NCI-H128 (cell line): ENCODE results near the gene TRIM50.
A peak's percentile ranks its signal among the peaks of the same experiment; 100 is the strongest.
"Not testable (repeated sequence)": the region's sequence is repeated elsewhere in the genome, so short reads cannot be mapped to it uniquely, and the experiment has no call there.

Experiments used
- DNase-seq: peaks from one replicate; lab custom pipeline; 2025; ENCODE audit not compliant: unreplicated experiment; lab: John Stamatoyannopoulos, UW

TRIM50 gene

DNA sequence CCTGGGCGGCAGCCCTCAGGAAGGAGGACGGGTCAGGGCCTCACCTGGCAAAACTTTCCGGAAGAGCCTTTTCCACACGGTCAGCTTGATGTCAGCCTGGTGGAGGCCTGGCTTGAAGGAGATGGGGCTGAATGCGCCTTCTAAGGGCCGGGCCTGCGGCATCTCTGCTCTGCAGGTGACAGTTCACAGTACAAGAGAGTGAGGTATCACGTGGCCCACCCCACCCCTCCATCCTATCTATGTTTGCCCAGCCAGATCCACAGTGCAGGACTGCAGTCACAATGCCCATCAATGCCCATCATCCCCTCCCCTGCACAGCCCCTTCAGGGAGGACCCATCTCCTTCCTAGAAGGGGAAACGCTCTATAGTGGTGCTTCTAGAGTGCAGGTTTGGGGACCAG is 11.4 kb downstream of the TRIM50 start:
- no peak for DNase-seq

DNA sequence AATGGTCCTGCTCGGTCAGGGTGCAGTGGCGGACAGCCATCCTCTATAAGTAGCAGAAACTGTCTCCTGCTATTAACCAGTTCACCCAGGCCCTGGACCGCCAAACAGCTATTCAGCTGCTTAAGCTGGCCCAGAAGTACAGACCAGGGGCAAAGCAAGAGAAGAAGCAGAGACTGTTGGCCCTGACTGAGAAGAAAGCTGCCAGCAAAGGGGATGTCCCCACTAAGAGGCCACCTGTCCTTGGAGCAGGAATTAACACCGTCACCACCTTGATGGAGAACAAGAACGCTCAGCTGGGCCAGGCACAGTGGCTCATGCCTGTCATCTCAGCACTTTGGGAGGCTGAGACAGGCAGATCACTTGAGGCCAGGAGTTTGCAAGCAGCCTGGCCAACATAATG is 13.6 kb downstream of the TRIM50 start:
- no peak for DNase-seq

DNA sequence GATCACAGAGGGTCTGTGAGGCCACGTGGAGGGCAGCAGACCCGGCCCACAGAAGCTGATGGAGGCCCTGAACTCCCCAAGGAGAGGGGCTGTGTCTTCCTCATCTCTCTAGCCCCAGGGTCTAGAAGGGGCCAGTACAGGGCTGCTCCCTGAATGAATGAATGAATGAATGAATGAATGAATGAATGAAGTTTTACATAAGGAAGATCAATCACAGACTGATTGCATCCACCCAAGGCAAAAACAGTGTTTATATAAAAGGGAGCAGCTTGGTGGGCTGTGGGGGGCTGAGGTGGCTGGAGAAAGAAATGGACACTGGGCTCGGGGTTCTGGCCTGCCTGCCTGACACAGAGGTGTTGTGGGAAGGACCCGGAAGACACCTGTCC is 14.4 kb downstream of the TRIM50 start:
- no peak for DNase-seq

DNA sequence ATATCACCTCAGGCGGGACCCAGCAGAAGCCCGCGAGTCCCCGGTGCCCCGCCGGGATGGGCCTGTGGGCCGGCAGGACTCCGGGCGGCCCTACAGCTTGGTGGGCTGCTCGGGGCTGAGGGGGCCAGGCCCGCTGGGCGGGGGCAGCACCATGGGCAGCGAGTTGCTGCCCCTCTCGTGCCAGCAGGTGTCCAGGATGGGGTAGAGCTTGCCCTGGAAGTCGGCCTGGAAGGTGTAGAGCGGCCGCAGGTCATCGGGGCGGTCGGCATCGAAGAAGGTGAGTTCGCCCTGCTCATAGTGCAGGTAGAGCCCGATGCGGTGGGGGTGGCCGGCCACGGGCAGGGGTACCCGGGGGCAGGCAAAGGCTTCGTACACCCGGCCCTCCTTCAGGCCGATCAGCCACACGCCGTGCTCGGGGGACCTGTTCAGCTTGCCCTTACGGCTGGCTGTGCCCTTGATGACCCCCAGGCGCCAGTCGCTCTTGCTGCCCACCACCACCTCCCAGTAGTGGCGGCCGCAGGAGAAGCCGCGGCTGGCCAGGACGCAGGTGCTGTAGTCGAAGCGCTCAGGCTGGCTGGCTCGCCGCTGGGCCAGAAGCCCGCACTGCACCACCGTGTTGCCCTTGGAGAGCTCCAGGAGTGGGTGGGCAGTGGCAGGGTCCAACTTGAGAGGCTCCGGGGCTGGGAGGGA is 14.9 kb downstream of the TRIM50 start:
- DNase-seq = no peak

DNA sequence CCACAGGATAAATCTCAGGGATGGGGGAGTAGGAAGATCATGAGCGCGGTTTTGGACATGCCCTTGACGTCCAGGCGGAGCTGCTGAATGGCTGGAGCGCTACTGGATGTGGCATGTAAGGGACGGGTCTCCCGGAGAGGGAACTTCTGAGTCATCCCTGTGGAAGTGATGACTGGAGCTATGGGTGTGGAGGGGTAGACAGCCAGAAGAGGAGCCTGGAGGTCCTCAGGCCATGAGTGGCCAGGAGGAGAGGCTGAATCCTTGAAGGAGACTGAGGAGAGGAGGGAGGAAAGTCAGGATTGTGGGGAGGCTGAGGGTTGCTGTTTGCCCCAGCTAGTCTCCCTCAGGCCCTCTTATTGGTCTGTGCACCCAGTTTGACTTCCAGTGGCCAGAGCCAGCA is 16.5 kb downstream of the TRIM50 start:
- DNase-seq = not testable (repeated sequence)

DNA sequence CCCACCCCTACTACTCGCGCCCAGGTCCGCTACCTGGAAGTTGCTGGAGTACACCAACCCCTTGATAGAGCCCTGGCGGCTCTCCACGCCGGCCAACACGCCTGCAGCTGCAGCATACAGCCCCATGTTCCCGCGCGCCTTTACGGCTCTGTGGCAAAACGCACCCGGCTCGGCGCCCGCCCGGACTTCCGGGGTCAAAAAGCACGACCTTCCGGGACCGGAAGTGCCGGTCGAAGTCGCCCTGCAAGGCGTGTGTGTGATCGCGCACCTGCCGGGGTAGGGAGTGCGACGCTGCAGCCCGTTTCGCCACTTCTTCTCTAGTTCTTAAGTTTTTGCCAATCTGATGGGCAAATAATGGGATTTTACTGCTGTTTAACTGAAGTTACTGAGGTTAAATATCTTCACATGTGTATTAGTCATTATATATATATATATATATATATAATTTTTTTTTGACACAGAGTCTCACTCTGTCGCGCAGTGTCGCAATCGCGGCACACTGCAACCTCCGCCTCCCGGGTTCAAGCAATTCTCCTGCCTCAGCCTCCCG is 19.1 kb downstream of the TRIM50 start, which contains the start of gene NSUN5:
Gene NSUN5, minus strand, starts transcription at position 162 of the 550 bp plus-strand sequence. Its CDS starts 36 bp downstream, at position 126.
- peak; percentile 56 for DNase-seq

DNA sequence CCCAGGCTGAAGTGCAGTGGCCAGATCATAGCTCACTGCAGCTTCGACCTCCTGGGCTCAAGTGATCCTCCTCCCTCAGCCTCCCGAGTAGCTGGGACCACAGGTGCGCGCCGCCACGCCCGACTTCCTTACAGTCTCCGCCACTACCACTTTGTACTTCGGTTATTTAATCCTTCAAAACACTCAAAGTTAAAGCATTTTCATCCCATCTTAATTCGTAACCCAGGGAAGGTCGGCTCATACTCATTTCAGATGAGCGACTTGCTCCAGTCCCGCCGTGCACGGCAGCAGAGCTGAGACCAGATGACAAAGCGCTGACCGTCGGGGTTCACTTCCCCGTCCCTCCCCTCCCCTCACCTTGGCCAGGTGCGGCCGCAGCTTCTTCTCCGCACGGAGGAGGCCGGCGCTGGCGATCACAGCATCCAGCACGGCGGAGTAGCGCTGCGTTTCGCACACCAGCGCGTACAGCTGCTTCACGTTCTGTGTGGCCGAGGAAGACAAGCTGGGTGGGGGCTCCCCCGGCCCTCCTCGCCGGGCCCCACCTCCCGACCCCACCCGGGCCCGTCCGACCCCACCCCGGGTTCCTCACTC is 19.7 kb downstream of the TRIM50 start:
- DNase-seq = no peak

DNA sequence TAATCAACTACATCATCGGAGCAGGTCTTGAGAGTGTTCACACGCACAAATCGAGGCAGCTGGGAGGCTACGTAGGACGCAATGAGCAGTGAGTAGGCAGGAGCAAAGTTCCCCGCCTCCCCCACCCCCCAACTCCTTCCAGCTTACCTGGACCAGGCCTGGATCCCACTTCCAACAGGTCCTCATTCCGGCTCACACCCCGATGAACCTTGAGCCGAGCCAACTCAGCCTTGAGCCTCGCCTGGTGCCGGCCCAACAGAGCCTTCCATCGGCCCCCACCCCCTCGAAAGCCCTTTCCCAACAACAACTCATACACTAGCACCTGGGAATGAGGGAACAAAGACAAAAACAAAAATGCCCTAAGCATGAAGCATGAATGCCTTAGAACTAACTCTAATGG is 20.4 kb downstream of the TRIM50 start:
- no peak for DNase-seq

DNA sequence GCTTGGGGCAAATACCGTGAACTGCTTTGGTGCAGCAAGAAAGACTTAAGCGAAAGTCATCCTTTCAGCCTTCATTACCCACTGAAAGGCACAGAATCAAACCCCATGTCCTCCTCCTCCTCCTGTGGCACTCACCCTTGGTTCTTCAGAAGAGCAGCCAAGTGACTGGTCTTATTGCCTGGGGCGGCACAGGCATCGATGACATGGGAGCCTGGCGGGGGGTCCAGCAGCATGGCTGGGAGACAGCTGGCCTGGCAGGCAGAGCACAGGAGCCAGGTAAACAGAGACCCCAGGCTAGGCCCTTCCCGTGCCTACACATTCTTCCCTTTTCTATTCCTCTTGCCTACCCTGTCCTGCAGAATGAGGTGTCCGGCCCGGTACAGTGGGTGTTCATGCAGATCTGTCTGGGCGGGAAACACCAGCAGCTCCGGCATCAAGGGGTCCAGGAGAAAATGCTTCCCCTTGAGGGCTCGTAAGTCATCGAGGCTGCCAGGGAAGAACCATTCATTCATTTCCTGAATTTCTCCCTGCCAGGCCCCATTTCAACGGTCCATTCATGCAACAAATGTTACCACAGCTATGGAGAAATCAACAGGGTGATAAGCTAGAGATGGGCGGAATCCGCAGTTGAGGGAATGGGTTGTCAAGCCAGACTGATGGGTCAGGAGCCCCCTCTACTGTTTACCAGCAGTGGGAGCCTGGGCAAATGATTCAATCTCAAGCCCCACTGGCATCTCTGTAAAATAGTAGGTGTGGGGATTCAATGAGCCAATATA is 23.1 kb downstream of the TRIM50 start:
- not testable (repeated sequence) for DNase-seq

DNA sequence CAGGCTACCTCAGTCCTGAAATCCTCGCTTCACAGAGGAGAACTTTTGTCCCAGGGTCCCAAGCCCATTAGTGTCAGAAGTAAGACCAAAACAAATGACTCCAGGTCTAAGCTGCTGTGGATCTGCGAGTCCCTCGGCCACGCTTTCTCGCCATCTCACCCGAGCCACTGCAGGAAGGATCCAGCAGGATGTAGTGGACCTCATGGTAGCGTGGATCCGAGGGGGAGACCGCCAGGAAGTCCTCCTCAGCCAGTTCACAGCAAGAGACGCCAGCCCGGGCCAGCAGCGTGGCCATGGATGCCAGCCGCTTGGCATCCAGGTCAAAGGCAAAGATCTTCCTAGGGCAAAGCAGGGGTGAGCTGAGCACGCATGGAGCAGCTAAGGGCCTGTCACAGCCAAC is 23.8 kb downstream of the TRIM50 start:
- no peak for DNase-seq

DNA sequence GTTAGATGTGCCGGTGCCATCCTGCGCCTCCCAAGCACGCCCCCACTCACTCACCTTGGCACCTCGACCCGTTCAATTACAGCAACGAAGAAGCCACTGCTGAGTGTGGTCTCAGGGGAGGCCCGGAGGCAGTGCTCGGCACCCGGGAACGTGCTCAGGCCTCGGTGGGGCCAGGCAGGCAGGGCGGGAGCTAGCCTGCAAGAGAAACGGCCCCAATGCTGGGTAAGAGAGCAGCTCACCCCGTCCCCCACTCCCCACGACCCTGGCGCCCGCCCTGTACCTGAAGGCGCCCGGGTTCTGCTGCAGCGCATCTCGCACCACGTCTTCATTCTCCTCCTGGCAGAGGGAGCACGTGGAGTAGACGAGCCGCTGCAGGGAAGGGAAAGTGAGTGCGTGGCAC is 24.3 kb downstream of the TRIM50 start:
- no peak for DNase-seq

DNA sequence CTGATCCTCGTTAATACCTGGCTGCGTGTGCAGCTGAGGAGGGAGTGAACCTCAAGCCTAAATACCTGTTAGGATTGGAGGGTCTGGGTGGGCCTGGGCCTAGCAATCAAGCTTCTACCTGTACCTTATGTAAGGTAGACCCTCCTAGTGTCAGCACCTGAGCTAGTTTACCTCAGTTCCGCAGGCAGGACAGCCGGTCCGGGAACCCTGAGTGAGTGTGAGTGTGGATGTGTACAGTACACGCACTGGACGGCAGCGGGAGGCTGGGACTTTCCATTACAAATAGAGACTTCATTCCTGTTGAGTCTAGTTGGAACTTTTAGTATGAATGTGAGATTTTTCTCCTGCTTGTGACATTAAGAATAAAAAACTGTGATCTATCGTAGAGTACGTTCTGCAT is 25.0 kb downstream of the TRIM50 start:
- not testable (repeated sequence) for DNase-seq

DNA sequence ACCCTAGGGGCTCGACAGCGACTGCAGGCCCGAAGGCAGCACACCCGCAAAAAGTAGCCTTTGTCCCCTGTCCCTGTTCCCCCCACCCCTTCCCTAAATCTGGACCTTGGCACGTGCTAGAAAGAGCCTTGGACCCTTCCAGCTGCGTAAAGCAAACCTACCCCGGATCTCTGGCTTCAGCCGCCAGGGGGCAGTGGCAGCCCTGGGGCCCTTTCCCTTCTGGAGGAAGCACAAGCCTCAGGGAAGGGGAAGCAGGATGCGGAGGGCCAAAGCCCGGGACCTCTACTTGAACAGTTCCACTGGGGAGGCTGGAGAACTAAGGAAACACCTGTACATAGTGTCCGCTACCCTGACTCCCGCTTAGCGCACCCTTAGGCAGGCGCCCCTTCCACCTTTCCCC is 26.8 kb downstream of the TRIM50 start:
- not testable (repeated sequence) for DNase-seq

DNA sequence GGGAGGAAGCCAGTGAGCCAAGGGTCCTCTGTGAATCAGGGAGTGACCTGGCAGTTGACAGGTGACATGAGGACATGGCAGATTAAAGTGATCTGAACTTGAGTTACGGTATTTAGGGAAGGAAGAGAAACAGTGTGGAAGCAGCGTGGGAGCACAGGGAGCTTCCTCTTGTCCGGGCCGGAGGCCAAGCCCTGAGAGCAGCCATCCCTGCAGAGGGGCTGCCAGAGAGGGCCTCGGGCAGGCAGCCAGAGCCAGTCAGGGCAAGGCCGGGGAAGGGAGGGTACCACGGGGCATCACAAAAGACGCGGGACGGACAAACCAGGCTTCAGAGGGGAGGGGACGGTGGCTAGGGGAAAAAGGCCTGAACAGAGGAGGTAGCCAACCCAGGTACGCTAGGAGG is 28.1 kb downstream of the TRIM50 start:
- not testable (repeated sequence) for DNase-seq

DNA sequence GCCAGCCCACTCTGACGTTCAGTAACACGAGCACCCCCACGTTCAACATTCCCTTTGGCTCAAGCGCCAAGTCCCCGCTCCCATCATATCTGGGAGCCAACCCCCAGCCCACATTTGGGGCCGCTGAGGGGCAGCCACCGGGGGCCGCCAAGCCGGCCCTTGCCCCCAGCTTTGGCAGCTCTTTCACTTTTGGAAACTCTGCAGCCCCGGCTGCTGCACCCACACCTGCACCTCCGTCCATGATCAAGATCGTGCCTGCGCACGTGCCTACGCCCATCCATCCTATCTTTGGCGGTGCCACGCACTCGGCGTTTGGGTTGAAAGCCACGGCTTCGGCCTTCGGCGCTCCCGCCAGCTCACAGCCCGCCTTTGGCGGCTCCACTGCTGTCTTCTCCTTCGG is 30.2 kb downstream of the TRIM50 start:
- not testable (repeated sequence) for DNase-seq

DNA sequence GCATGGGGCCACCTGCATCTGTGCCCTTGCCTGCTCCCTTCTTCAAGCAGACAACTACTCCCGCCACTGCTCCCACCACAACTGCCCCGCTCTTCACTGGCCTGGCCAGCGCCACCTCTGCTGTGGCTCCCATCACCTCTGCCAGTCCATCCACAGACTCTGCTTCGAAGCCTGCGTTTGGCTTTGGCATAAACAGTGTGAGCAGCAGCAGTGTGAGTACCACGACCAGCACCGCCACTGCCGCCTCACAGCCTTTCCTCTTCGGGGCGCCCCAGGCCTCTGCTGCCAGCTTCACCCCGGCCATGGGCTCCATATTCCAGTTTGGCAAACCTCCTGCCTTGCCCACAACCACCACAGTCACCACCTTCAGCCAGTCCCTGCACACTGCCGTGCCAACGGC is 30.6 kb downstream of the TRIM50 start:
- DNase-seq = not testable (repeated sequence)

DNA sequence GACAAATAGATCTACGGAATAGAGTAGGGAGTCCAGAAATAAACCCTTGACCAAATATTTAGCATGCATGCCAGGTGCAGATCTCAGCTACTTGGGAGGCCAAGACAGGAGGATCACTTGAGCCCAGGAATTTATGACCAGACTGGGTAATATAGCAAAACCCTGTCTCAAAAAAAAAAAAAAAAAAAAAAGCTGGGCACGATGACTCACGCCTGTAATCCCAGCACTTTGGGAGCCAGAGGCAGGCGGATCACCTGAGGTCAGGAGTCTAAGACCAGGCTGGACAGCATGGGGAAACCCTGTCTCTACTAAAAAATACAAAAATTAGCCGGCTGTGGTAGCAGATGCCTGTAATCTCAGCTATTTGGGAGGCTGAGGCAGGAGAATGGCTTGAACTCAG is 50.7 kb downstream of the TRIM50 start:
- not testable (repeated sequence) for DNase-seq

DNA sequence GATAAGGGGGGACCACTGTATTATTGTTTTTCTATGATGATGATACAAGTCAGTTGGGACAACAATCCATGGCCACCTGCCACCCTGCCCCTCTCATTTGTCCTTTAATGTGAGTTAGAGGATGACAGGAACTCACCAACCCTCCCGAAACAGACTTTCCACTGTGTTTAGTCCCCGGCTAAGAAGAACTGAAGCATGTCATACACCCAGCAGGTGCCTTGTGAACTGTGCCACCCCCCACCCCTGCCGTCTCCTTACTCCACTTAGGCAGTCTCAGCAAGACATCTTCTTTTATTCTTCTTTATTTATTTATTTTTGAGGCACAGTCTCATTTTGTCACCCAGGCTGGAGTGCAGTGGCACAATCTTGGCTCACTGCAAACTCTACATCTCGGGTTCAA is 60.1 kb downstream of the TRIM50 start:
- not testable (repeated sequence) for DNase-seq

DNA sequence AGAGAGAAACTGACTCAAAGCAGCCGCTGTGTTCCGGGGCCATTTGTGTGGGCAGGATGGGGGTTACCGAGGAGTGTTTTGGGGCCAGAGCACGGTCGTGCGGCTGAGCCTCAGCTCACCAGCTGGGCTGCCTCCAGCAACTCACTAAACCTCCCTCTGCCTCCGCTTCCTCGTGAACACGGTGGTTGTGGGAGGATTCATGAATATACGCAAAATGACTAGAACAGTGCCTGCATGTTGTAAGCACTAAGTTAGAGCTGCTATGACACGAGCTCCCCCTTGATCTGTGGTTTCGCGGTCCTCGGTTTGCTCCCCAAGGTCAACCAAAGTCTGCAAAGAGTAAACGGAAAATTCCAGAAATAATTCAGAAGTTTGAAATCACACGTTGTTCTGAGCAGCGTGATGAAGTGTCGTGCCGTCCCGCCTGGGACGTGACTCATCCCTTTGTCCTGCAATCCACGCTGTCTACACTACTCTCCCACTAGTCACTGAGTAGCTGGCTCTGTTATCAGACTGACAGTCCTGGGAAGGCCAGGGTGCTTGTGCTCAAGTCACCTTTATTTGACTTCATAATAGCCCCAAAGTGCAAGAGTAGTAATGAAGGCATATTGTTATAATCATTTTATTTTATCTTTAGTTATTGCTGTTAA is 61.0 kb downstream of the TRIM50 start:
- not testable (repeated sequence) for DNase-seq
